ENCODE measurements around the gene TEC. TPM values are rescaled to one million over a fixed set of nuclear protein-coding genes. Genes with fewer than 3 reads are reported as not detected.
A peak's percentile ranks its signal among the peaks of the same experiment; 100 is the strongest.
"Not testable (repeated sequence)": the region's sequence is repeated elsewhere in the genome, so short reads cannot be mapped to it uniquely, and the experiment has no call there.

TEC gene
- 1 to 10 TPM in 4 of 5 donors, under 1 TPM in 1; 0.89 to 7.0 (median 2.6) TPM for total RNA-seq
- polyA plus RNA-seq, result 1 to 10 TPM in 2 of 3 donors, under 1 TPM in 1; 0.81 to 2.0 (median 1.6) TPM
- long read RNA-seq, donor 1, result 0 reads
- long read RNA-seq, donor 2, result 0 reads
- long read RNA-seq, donor 3, result 0 reads
- long read RNA-seq, donor 4, result 0 reads
- long read RNA-seq, donor 5, result 0 reads
- long read RNA-seq, donor 6, result 0 reads
- long read RNA-seq, donor 7, result 0 reads
- long read RNA-seq, donor 8, result 0 reads
- long read RNA-seq, donor 9, result 0 reads
- long read RNA-seq, donor 10, result 0 reads

DNA sequence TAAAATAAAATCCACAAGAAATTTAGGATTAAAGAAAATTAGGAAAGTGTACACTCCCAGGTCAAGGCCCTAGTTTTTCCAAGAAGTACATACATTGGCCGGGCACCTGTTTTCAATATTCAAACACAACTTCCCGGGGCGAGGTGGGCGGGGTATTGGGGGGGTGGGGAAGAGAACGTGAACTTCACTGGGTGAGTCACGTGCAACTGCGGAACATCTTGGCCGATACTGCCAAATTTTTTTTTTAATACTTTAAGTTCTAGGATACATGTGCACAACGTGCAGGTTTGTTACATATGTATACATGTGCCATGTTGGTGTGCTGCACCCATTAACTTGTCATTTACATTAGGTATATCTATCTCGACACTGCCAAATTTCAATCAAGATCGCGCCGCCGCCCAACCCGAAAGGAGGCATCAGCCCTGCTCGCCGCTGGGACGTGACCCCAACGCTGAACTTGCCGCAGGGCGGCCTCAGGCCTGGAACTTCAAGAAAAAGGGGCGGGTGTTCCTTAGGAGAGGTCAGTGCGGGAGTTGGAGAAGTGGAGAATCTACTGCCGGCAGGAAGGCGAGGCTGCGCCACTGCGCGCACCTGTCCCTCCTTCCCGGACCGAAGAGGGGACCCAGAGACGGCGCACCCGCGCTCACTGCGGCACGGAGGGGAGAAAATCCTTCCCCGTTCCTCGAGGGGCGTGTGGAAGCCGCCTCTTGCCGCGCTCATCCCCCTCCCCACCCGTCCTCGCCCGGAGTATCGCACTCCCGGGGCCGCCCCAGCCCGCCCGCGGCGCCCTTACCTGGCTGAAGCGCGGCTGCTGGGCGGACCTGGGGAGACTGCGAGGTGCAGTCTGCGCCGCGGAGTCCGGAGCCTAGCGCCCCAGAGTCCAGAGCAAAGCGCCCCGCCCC is at the start of gene TEC:
TSS of gene TEC (minus strand) at position 883 of the 905 bp plus-strand sequence. CDS start 41,224 bp downstream, outside the sequence.
- H3K4me1 ChIP-seq, result peaks cover 0 to 18% (median 17%) of the 10 kb centered on the region in 4 donors
- no peaks in the 10 kb centered on the region for H3K9me3 ChIP-seq
- H3K27me3 ChIP-seq, result no peaks in the 10 kb centered on the region
- intact Hi-C loops (cut with DNase I; ENCODE audit: low total_unique reads), result no loop called here
- 1 to 3% (median 1%) methylated on average over 36 to 63 of the region's 63 CpGs for WGBS, 5 donors
- peak within 1 kb of the TSS; percentile 72 to 91 (median 82) for H3K4me3 ChIP-seq
- DNase-seq, result peak; percentile 56 to 75
- TF ChIP-seq POLR2AphosphoS5 (IDR thresholded peaks at IDR 0.05) (peak in 1 of 3 donors; percentile 82), POLR2A (IDR thresholded peaks at IDR 0.05) (no peak), EP300 (IDR thresholded peaks at IDR 0.05) (no peak)
- TF ChIP-seq, protein P1, sequence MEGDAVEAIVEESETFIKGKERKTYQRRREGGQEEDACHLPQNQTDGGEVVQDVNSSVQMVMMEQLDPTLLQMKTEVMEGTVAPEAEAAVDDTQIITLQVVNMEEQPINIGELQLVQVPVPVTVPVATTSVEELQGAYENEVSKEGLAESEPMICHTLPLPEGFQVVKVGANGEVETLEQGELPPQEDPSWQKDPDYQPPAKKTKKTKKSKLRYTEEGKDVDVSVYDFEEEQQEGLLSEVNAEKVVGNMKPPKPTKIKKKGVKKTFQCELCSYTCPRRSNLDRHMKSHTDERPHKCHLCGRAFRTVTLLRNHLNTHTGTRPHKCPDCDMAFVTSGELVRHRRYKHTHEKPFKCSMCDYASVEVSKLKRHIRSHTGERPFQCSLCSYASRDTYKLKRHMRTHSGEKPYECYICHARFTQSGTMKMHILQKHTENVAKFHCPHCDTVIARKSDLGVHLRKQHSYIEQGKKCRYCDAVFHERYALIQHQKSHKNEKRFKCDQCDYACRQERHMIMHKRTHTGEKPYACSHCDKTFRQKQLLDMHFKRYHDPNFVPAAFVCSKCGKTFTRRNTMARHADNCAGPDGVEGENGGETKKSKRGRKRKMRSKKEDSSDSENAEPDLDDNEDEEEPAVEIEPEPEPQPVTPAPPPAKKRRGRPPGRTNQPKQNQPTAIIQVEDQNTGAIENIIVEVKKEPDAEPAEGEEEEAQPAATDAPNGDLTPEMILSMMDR (IDR thresholded peaks at IDR 0.05), result no peak
- H3K27ac ChIP-seq, result peak within 1 kb of the TSS; percentile 89 to 95 (median 91)
- H3K36me3 ChIP-seq, result no peaks in the 10 kb centered on the region

DNA sequence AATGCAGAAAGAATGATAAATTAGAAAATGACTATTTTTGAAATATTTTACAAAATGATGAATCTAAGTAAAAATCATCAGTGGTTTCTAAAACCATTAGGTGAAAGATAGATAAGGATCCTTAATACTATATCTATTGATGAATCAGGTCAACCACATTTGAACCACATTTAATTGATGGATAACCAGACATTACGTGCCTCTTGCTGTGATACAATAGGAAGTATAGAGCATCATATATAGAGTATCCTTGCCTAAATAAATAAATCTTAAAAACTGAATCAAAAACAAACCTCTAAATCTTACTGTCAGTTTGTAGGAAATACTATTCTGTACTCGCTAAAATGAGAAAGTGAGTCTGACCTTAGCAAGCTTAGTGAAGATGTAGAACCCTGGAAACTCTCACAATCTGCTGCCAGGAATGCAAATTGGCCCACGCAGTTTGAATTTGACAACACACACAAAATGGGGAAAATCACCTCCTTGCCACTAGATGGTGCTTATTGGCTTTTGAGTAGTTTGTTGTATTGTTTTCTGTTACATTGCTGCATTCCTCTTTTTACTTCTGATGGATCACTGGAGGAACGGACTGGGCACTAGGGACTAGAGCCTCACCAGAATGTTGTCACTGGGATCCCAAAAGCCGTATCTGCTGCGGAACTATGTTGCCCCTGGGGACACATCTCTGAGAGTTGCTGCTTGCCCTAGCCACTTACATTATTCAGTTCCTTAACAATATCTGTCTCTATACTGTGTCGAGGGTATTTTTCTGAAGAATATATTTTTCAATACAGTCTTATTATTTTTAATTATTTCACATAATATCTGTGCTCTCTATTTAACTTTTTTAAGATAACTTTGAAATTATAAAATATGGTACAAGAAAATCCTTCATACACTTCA is 46.3 kb upstream of the TEC start:
- H3K27ac ChIP-seq, result no peak overlapping the region
- peaks cover 0 to 5% (median 0%) of the 10 kb centered on the region in 4 donors for H3K4me1 ChIP-seq
- no peaks in the 10 kb centered on the region for H3K27me3 ChIP-seq
- H3K36me3 ChIP-seq, result no peaks in the 10 kb centered on the region
- intact Hi-C loops (cut with DNase I; ENCODE audit: low total_unique reads), result no loop called here
- DNase-seq, result peak in 1 of 2 donors; percentile 70
- TF ChIP-seq POLR2A (IDR thresholded peaks at IDR 0.05) (no peak), POLR2AphosphoS5 (IDR thresholded peaks at IDR 0.05) (peak in 1 of 3 donors; percentile 19), EP300 (IDR thresholded peaks at IDR 0.05) (no peak)
- TF ChIP-seq, protein P1 (IDR thresholded peaks at IDR 0.05), result peak in 5 of 7 experiments; percentile 33 to 66 (median 53)
- H3K4me3 ChIP-seq, result no peak overlapping the region
- H3K9me3 ChIP-seq, result no peaks in the 10 kb centered on the region
- 32 to 35% (median 34%) methylated on average over 7 of the region's 7 CpGs for WGBS, 5 donors

DNA sequence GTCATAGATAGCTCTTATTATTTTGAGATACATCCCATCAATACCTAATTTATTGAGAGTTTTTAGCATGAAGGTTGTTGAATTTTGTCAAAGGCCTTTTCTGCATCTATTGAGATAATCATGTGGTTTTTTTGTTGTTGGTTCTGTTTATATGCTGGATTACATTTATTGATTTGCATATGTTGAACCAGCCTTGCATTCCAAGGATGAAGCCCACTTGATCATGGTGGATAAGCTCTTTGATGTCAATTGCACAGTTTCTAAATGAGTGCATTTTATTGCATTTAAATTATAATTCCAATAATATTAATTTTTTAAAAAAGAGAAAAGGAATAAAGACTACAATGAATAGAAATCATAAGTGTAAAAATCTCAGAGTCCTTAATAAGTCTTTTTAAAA is 45.1 kb upstream of the TEC start:
- H3K27ac ChIP-seq; H3K36me3 ChIP-seq; H3K4me3 ChIP-seq; H3K9me3 ChIP-seq; H3K27me3 ChIP-seq; H3K4me1 ChIP-seq; intact Hi-C loops (cut with DNase I; ENCODE audit: low total_unique reads); DNase-seq: not testable (repeated sequence)

DNA sequence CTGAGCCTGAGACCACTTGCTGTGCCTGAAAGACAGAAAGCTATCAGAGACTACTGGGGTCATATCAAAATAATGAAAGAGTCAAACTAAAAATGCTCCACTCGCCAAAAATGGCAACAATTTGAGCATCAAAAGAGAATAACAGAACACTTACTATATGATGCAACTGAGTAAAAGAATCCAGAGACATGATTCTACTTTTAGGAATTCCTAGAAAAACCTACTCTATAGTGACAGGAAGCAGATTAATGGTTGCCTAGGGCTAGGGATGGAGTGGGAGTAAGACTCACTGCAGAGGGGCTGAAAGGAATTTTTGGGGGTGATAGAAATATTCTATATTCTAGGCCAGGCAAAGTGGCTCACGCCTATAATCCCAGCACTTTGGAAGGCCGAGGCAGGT is 42.3 kb upstream of the TEC start:
- intact Hi-C loops (cut with DNase I; ENCODE audit: low total_unique reads), result no loop called here
- Histone ChIP-seq H3K27ac (no peak overlapping the region), H3K27me3 (no peaks in the 10 kb centered on the region), H3K36me3 (no peaks in the 10 kb centered on the region), H3K9me3 (no peaks in the 10 kb centered on the region), H3K4me3 (no peak overlapping the region), H3K4me1 (peaks cover 0 to 5% (median 0%) of the 10 kb centered on the region in 4 donors)
- DNase-seq, result no peak
- no peak for TF ChIP-seq EP300 (IDR thresholded peaks at IDR 0.05)
- no peak for TF ChIP-seq POLR2A (IDR thresholded peaks at IDR 0.05)
- TF ChIP-seq, protein P1 (IDR thresholded peaks at IDR 0.05), result no peak
- TF ChIP-seq POLR2AphosphoS5 (IDR thresholded peaks at IDR 0.05), result no peak
- 74 to 93% (median 83%) methylated on average over 3 of the region's 3 CpGs for WGBS, 5 donors
